HL-60 (cell line): ENCODE measurements around the gene ENTHD1.

Experiments used
- DNase-seq, 2 experiments: peaks; one replicate each; pipeline ENCODE4 v3.0.0-alpha.2; 2010 to 2020; ENCODE audit warnings: low read depth in 1 of 2, low spot score in 1 of 2
- H3K27ac ChIP-seq: fragments of 250-450 bp; sonication (Bioruptor Pico); replicated peaks from 2 replicates; pipeline ENCODE4 v1.5.1; 2020; ENCODE audit warnings: mild to moderate bottlenecking, moderate library complexity
- H3K27me3 ChIP-seq: fragments of 250-450 bp; sonication (Bioruptor Pico); 2 replicates; pipeline ENCODE4 v1.5.1; 2021; ENCODE audit warnings: mild to moderate bottlenecking, moderate library complexity; ENCODE audit not compliant: insufficient read depth, poor library complexity, severe bottlenecking
- H3K4me3 ChIP-seq: replicated peaks from 2 replicates; pipeline ENCODE4 v1.5.1; 2011; ENCODE audit warnings: mild to moderate bottlenecking, control low read depth, low read length; ENCODE audit not compliant: insufficient read depth
- GABPA ChIP-seq: IDR thresholded peaks from 2 replicates; pipeline ENCODE4 v1.6.1; 2012; ENCODE audit warnings: low read depth
- POLR2AphosphoS5 ChIP-seq: IDR thresholded peaks from 2 replicates; pipeline ENCODE4 v1.6.1; 2012; ENCODE audit warnings: low read depth
- SPI1 ChIP-seq: IDR thresholded peaks from 2 replicates; pipeline ENCODE4 v1.6.1; 2012; ENCODE audit warnings: low read depth, mild to moderate bottlenecking, borderline replicate concordance
- TF ChIP-seq, protein P1 (sequence below): IDR thresholded peaks from 2 replicates; pipeline ENCODE4 v1.6.1; 2012; ENCODE audit warnings: low read depth; ENCODE audit not compliant: insufficient replicate concordance
- TF ChIP-seq, protein P2 (sequence below): IDR thresholded peaks from one replicate; pipeline ENCODE4 v1.5.1; 2011; ENCODE audit warnings: low read length, control low read depth, inconsistent platforms; ENCODE audit not compliant: insufficient read depth

Gene ENTHD1

DNA sequence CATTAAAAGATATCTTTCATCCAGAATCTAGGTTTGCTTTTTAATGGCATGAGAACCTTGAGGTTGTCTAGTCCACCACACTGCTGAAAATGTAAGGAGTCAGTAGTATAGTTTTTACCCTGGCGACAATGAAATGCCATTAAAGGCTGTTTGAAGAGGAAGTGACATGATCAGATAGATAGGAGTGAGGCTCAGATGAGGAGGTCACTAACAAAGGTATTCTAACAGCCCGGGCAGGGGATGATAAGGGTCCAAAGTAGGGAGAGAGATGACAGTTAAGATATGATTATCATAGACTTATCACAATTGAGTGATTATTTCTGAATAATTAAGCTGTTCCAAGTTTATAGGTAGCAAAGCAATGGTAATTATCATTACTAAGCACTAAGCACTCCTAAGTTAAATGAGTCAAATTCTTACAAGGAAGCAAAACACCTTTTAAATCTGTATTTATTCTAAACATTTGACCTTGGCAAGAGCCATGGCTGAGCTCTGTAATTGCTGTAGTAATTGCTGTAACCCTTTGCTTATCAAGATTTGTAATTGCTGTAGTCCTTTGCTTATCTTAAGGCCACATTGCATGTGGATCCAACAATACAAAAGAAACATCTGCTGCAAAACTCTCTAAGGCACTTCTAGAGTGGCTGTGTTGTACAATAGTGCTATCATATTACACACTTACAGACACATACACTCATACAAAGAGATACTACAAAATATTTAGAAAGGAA, 92.6 kb downstream of the ENTHD1 start:
- DNase-seq: no peak
- H3K4me3 ChIP-seq: no peak overlapping the region

DNA sequence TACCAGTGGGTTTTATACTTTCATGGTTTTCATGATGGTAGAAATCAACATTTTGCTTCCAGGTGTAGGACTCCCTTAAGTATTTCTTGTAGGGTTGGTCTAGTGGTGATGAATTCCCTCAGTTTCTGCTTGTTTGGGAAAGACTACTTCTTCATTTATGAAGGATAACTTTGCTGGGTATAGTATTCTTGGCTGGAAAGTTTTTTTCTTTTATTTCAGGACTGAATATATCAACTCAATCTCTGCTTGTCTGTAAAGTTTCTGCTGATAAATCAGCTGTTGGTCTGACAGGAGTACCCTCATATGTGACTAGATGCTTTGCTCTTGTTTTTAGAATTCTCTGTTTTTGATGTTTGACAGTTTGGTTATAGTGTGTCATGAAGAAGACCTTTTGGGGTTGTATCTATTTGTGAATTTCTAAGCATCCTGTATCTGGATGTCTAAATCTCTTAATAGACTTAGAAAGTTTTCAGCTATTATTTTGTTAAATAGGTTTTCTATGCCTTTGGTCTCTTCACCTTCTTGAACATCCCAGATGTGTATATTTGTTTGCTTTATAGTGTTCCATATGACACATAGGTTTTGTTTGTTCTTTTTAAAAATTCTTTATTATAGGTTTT, 95.9 kb downstream of the ENTHD1 start:
- DNase-seq: no peak
- Histone ChIP-seq H3K4me3 (no peak overlapping the region), H3K27me3 (no peaks in the 10 kb centered on the region), H3K27ac (no peak overlapping the region)
- TF ChIP-seq GABPA (no peak), SPI1 (no peak), POLR2AphosphoS5 (no peak)
- TF ChIP-seq, protein P1, sequence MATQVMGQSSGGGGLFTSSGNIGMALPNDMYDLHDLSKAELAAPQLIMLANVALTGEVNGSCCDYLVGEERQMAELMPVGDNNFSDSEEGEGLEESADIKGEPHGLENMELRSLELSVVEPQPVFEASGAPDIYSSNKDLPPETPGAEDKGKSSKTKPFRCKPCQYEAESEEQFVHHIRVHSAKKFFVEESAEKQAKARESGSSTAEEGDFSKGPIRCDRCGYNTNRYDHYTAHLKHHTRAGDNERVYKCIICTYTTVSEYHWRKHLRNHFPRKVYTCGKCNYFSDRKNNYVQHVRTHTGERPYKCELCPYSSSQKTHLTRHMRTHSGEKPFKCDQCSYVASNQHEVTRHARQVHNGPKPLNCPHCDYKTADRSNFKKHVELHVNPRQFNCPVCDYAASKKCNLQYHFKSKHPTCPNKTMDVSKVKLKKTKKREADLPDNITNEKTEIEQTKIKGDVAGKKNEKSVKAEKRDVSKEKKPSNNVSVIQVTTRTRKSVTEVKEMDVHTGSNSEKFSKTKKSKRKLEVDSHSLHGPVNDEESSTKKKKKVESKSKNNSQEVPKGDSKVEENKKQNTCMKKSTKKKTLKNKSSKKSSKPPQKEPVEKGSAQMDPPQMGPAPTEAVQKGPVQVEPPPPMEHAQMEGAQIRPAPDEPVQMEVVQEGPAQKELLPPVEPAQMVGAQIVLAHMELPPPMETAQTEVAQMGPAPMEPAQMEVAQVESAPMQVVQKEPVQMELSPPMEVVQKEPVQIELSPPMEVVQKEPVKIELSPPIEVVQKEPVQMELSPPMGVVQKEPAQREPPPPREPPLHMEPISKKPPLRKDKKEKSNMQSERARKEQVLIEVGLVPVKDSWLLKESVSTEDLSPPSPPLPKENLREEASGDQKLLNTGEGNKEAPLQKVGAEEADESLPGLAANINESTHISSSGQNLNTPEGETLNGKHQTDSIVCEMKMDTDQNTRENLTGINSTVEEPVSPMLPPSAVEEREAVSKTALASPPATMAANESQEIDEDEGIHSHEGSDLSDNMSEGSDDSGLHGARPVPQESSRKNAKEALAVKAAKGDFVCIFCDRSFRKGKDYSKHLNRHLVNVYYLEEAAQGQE: no peak
- TF ChIP-seq, protein P2, sequence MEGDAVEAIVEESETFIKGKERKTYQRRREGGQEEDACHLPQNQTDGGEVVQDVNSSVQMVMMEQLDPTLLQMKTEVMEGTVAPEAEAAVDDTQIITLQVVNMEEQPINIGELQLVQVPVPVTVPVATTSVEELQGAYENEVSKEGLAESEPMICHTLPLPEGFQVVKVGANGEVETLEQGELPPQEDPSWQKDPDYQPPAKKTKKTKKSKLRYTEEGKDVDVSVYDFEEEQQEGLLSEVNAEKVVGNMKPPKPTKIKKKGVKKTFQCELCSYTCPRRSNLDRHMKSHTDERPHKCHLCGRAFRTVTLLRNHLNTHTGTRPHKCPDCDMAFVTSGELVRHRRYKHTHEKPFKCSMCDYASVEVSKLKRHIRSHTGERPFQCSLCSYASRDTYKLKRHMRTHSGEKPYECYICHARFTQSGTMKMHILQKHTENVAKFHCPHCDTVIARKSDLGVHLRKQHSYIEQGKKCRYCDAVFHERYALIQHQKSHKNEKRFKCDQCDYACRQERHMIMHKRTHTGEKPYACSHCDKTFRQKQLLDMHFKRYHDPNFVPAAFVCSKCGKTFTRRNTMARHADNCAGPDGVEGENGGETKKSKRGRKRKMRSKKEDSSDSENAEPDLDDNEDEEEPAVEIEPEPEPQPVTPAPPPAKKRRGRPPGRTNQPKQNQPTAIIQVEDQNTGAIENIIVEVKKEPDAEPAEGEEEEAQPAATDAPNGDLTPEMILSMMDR: no peak

More for the DNA sequence above, 92.6 kb downstream of the ENTHD1 start:
- TF ChIP-seq GABPA (no peak), SPI1 (no peak), POLR2AphosphoS5 (no peak)
- TF ChIP-seq, protein P1: no peak
- TF ChIP-seq, protein P2: no peak
- Histone ChIP-seq H3K27ac (no peak overlapping the region), H3K27me3 (no peaks in the 10 kb centered on the region)

DNA sequence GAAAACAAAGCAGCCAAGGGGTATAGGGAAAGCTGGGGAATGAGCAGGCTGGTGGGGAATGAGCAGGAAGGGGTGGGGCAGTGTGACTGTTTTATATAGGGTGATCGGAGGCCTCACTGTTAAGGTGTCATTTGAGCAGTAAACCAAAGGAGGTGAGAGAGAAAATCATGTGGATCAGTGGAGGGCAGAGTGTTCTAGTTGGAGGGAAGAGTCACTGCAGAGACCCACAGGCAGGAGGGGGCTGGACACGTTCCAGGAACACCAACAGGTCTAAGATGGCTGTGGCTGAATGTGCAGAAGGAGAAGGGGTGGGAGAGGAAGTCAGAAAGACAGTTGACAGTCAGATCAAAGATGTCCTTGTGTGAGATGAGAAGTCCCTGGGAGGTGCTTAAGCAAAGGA, 103.8 kb downstream of the ENTHD1 start:
- H3K27ac ChIP-seq: no peak overlapping the region
- no peak for DNase-seq
- TF ChIP-seq SPI1 (no peak), POLR2AphosphoS5 (no peak), GABPA (no peak)
- TF ChIP-seq, protein P2: no peak
- TF ChIP-seq, protein P1: no peak
- H3K27me3 ChIP-seq: no peaks in the 10 kb centered on the region
- no peak overlapping the region for H3K4me3 ChIP-seq
